HepG2 (cell line): ENCODE results near the gene ADAR. TPM values are rescaled to one million over a fixed set of nuclear protein-coding genes. Genes with fewer than 3 reads are reported as not detected.
A peak's percentile ranks its signal among the peaks of the same experiment; 100 is the strongest.

Source experiments
- ATF7 ChIP-seq, 2 experiments: fragments of 450-650 bp in 1 of 2; sonication (generic) in 1 of 2; formaldehyde crosslinking in 1 of 2; IDR thresholded peaks; 2 replicates each; pipeline versions ENCODE4 v1.4.0 to v1.6.1; 2016 to 2020; ENCODE audit warnings: antibody characterized with exemption in 1 of 2, mild to moderate bottlenecking in 1 of 2, missing genetic modification reagents in 1 of 2
- FUBP1 ChIP-seq: sonication (generic); formaldehyde crosslinking; IDR thresholded peaks from 2 replicates; pipeline ENCODE4 v1.5.1; 2020; ENCODE audit warnings: missing genetic modification reagents, mild to moderate bottlenecking, borderline replicate concordance
- GABPA ChIP-seq, 2 experiments: IDR thresholded peaks; 2 replicates each; pipeline ENCODE4 v1.6.1; 2011 to 2016; ENCODE audit warnings: low read depth in 2 of 2, low read length in 1 of 2, missing biosample characterization in 1 of 2, missing genetic modification characterization in 1 of 2
- JUNB ChIP-seq: sonication (generic); formaldehyde crosslinking; IDR thresholded peaks from 2 replicates; pipeline ENCODE4 v1.8.0; 2022; ENCODE audit warnings: missing genetic modification reagents, mild to moderate bottlenecking, borderline replicate concordance
- MNT ChIP-seq: fragments of 450-650 bp; IDR thresholded peaks from 2 replicates; pipeline ENCODE4 v1.6.1; 2016
- NCOR1 ChIP-seq: fragments of 200-600 bp; sonication (generic); IDR thresholded peaks from 2 replicates; pipeline ENCODE4 v1.7.0; 2017; ENCODE audit warnings: antibody characterized with exemption, low read length, borderline replicate concordance
- NFE2L1 ChIP-seq: sonication (generic); formaldehyde crosslinking; IDR thresholded peaks from 2 replicates; pipeline ENCODE4 v1.4.0; 2020; ENCODE audit warnings: missing genetic modification reagents, mild to moderate bottlenecking, borderline replicate concordance
- PAWR ChIP-seq: sonication (generic); formaldehyde crosslinking; IDR thresholded peaks from 2 replicates; pipeline ENCODE4 v1.4.0; 2020; ENCODE audit warnings: missing genetic modification reagents, mild to moderate bottlenecking, borderline replicate concordance
- POGK ChIP-seq: sonication (generic); formaldehyde crosslinking; conservative IDR thresholded peaks from 2 replicates; pipeline ENCODE4 v1.8.0; 2022; ENCODE audit warnings: mild to moderate bottlenecking, moderate library complexity, missing genetic modification reagents
- PRDM10 ChIP-seq: sonication (generic); formaldehyde crosslinking; IDR thresholded peaks from 2 replicates; pipeline ENCODE4 v1.4.0; 2020; ENCODE audit warnings: low read depth, missing genetic modification reagents
- ZBTB7A ChIP-seq: sonication (generic); formaldehyde crosslinking; IDR thresholded peaks from 2 replicates; pipeline ENCODE4 v1.8.0; 2022; ENCODE audit warnings: mild to moderate bottlenecking, missing genetic modification reagents
- ZNF282 ChIP-seq: fragments of 450-650 bp; IDR thresholded peaks from 2 replicates; pipeline ENCODE4 v1.6.1; 2018; ENCODE audit not compliant: partially characterized antibody
- ZNF543 ChIP-seq: sonication (generic); formaldehyde crosslinking; IDR thresholded peaks from 2 replicates; pipeline ENCODE4 v1.4.0; 2020; ENCODE audit warnings: mild to moderate bottlenecking, missing genetic modification reagents
- ZNF597 ChIP-seq: sonication (generic); formaldehyde crosslinking; IDR thresholded peaks from 2 replicates; pipeline ENCODE4 v1.5.0; 2020; ENCODE audit warnings: missing genetic modification reagents
- ZNF629 ChIP-seq: sonication (generic); formaldehyde crosslinking; conservative IDR thresholded peaks from 2 replicates; pipeline ENCODE4 v1.5.0; 2020; ENCODE audit warnings: missing genetic modification reagents
- ZNF781 ChIP-seq: sonication (generic); formaldehyde crosslinking; IDR thresholded peaks from 2 replicates; pipeline ENCODE4 v1.5.1; 2020; ENCODE audit warnings: borderline replicate concordance, mild to moderate bottlenecking, missing genetic modification reagents; ENCODE audit errors: not compliant biosample characterization
- polyA plus RNA-seq, 8 experiments: library from polyadenylated mRNA; depleted of rRNA in 3 of 8; stranded (reverse) in 7 of 8; unstranded in 1 of 8; fragments of >200 nt; fragmentation: Illumina TruSeq in 4 of 8; extraction: Trizol in 4 of 8; gene quantifications; 2 replicates each; pipeline versions ENCODE4 v1.2.1 to v1.2.3, GENCODE V29; 2011 to 2016; ENCODE audit warnings: low read depth in 4 of 8, missing spikeins in 1 of 8, mixed read lengths in 1 of 8; ENCODE audit not compliant: insufficient read depth in 1 of 8
- total RNA-seq, 5 experiments: library from RNA; depleted of rRNA; stranded (reverse); fragments of >200 nt; fragmentation: Illumina TruSeq; extraction: Trizol; gene quantifications; 2 replicates each; pipeline ENCODE4 v1.2.3, GENCODE V29; 2016; ENCODE audit warnings: low read depth in 1 of 5

Gene ADAR
- total and polyA plus RNA-seq, 2 of the 13 experiments (the other 11 are each of a cell fraction or from before 2014, with no cell fraction given): 70.8 to 86.2 TPM

- TF ChIP-seq ZBTB7A (CRISPR knock-in tag) (no peak; the same call in 1 of the 2 replicates), NCOR1 (peak; percentile 54; the same call in 1 of the 2 replicates), ZNF629 (no peak), GABPA (IDR thresholded peaks at IDR 0.05; ENCODE audit: low read depth, low read length) (no peak), GABPA (CRISPR knock-in tag; IDR thresholded peaks at IDR 0.05; ENCODE audit: low read depth) (peak; percentile 54; the same call in 1 of the 2 replicates), JUNB (CRISPR knock-in tag) (no peak), PAWR (CRISPR knock-in tag) (no peak), MNT (0 out of 2 replicates have a peak, but pooled peaks have one; percentile 30), NFE2L1 (CRISPR knock-in tag) (no peak), ZNF781 (no peak), FUBP1 (CRISPR knock-in tag) (no peak), ZNF282 (no peak), ZNF597 (no peak), POGK (CRISPR knock-in tag) (peak; percentile 76), PRDM10 (CRISPR knock-in tag) (0 out of 2 replicates have a peak, but pooled peaks have one; percentile 10), ATF7 (IDR thresholded peaks at IDR 0.05) (peak; percentile 68), ATF7 (CRISPR knock-in tag; IDR thresholded peaks at IDR 0.05) (no peak), ZNF543 (peak; percentile 90)
These were observed 19.5 kb upstream of the ADAR start (continued) for GRCh38 chr1:154627257-154628120.
